Neural cell (in vitro differentiated cells): ENCODE measurements around the gene MYO3B. TPM values are rescaled to one million over a fixed set of nuclear protein-coding genes. Genes with fewer than 3 reads are reported as not detected.

Experiments
- H2AFZ ChIP-seq: fragments of 200-600, 300-800 bp; sonication (generic), shearing (Covaris generic); 2 replicates; pipeline ENCODE4 v1.6.0; 2014; ENCODE audit warnings: low read depth, mild to moderate bottlenecking, antibody characterized with exemption, low read length, moderate library complexity
- H3F3A ChIP-seq: fragments of 200-600 bp; shearing (Covaris generic); 2 replicates; pipeline ENCODE4 v1.6.1; 2016; ENCODE audit warnings: mild to moderate bottlenecking, moderate library complexity, mixed read lengths, antibody characterized with exemption, low read length; ENCODE audit not compliant: insufficient read depth, poor library complexity, severe bottlenecking
- H3K27ac ChIP-seq: fragments of 200-600, 300-800 bp; sonication (generic), shearing (Covaris generic); 2 replicates; pipeline ENCODE4 v1.5.1; 2014; ENCODE audit warnings: mild to moderate bottlenecking, low read length, moderate library complexity
- H3K27me3 ChIP-seq: fragments of 300-800, 200-600 bp; sonication (generic), shearing (Covaris generic); 2 replicates; pipeline ENCODE4 v1.6.0; 2014; ENCODE audit warnings: mild to moderate bottlenecking, low read depth, low read length, moderate library complexity; ENCODE audit not compliant: insufficient read depth
- H3K36me3 ChIP-seq: fragments of 300-800, 200-600 bp; sonication (generic), shearing (Covaris generic); 2 replicates; pipeline ENCODE4 v1.5.1; 2014; ENCODE audit warnings: mild to moderate bottlenecking, antibody characterized with exemption, low read length, moderate library complexity; ENCODE audit not compliant: insufficient read depth
- H3K4me2 ChIP-seq: fragments of 300-800, 200-600 bp; sonication (generic), shearing (Covaris generic); 2 replicates; pipeline ENCODE4 v1.6.0; 2014; ENCODE audit warnings: mild to moderate bottlenecking, low read length
- H3K4me3 ChIP-seq: fragments of 300-800, 200-600 bp; sonication (generic), shearing (Covaris generic); 2 replicates; pipeline ENCODE4 v1.5.1; 2014; ENCODE audit warnings: mild to moderate bottlenecking, low read length, moderate library complexity
- H3K79me2 ChIP-seq: fragments of 200-600 bp; shearing (Covaris generic); replicated peaks from 2 replicates; pipeline ENCODE4 v1.6.0; 2014; ENCODE audit warnings: mild to moderate bottlenecking, low read length, moderate library complexity; ENCODE audit not compliant: insufficient read depth
- H3K9ac ChIP-seq: fragments of 300-800, 200-600 bp; sonication (generic), shearing (Covaris generic); 2 replicates; pipeline ENCODE4 v1.6.1; 2016; ENCODE audit warnings: mild to moderate bottlenecking, low read length, mixed read lengths
- H3K9me2 ChIP-seq: fragments of 200-600 bp; shearing (Covaris generic); 2 replicates; pipeline ENCODE4 v1.6.1; 2016; ENCODE audit warnings: mild to moderate bottlenecking, low read length, mixed read lengths; ENCODE audit not compliant: insufficient read depth
- H3K9me3 ChIP-seq: fragments of 200-600, 300-800 bp; sonication (generic), shearing (Covaris generic); 2 replicates; pipeline ENCODE4 v1.6.1; 2016; ENCODE audit warnings: mild to moderate bottlenecking, mixed run types, low read length, moderate library complexity, mixed read lengths
- H4K20me1 ChIP-seq: fragments of 200-600 bp; shearing (Covaris generic); 2 replicates; pipeline ENCODE4 v1.6.1; 2016; ENCODE audit warnings: mild to moderate bottlenecking, mixed run types; ENCODE audit not compliant: insufficient read depth
- EP300 ChIP-seq: fragments of 450-650 bp; conservative IDR thresholded peaks from 2 replicates; pipeline ENCODE4 v1.6.1; 2014; ENCODE audit warnings: antibody characterized with exemption, mild to moderate bottlenecking, moderate library complexity; ENCODE audit not compliant: poor library complexity, severe bottlenecking
- EZH2 ChIP-seq: fragments of 200-600, 300-800 bp; shearing (Covaris generic), sonication (generic); IDR thresholded peaks from 2 replicates; pipeline ENCODE4 v1.6.1; 2014; ENCODE audit warnings: antibody characterized with exemption, low read length, borderline replicate concordance, mild to moderate bottlenecking; ENCODE audit not compliant: insufficient read depth, poor library complexity, severe bottlenecking
- MXI1 ChIP-seq: fragments of 450-650 bp; conservative IDR thresholded peaks from 2 replicates; pipeline ENCODE4 v1.6.1; 2014; ENCODE audit warnings: antibody characterized with exemption, mild to moderate bottlenecking; ENCODE audit not compliant: poor library complexity, severe bottlenecking
- POLR2AphosphoS5 ChIP-seq: IDR thresholded peaks from 2 replicates; pipeline ENCODE4 v1.6.1; 2012
- RAD21 ChIP-seq: fragments of 450-650 bp; conservative IDR thresholded peaks from 2 replicates; pipeline ENCODE4 v1.6.1; 2014; ENCODE audit warnings: antibody characterized with exemption, mild to moderate bottlenecking, moderate library complexity
- REST ChIP-seq: IDR thresholded peaks from 2 replicates; pipeline ENCODE4 v1.6.1; 2012; ENCODE audit warnings: borderline replicate concordance
- SMC3 ChIP-seq: fragments of 450-650 bp; conservative IDR thresholded peaks from 2 replicates; pipeline ENCODE4 v1.6.1; 2014; ENCODE audit warnings: antibody characterized with exemption, mild to moderate bottlenecking, moderate library complexity; ENCODE audit not compliant: poor library complexity
- TAF1 ChIP-seq: IDR thresholded peaks from 2 replicates; pipeline ENCODE4 v1.6.1; 2012; ENCODE audit warnings: low read depth
- polyA plus RNA-seq: library from polyadenylated mRNA; depleted of rRNA; stranded (reverse); fragments of >200 nt; gene quantifications from 2 replicates; pipeline ENCODE4 v1.2.3, GENCODE V29; 2014
- TF ChIP-seq, protein P1 (sequence below): fragments of 450-650 bp; IDR thresholded peaks from 2 replicates; pipeline ENCODE4 v1.5.1; 2014; ENCODE audit warnings: antibody characterized with exemption, mild to moderate bottlenecking, moderate library complexity; ENCODE audit not compliant: poor library complexity, severe bottlenecking

The MYO3B gene
- polyA plus RNA-seq, 1 donor from 2014 or later = 0.11 TPM

DNA sequence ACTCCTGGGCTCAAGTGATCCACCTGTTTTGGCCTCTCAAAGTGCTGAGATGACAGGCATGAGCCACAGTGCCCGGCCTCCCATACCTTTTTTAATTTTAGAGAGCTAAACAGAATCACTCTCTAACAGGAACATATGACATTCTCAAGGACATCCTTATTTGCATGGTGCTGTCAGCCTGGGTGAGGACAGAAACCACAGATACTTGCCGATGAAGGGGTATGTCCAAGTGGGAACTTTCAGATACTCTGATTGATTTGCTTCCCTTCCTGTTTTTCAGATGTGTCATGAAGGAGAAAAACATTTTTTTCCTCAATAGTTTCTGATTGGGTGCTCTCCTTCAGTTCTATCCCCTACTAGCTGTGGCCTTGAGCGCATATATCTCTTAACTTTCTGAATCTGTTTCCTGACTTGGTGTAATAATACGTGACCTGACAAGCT is 49.6 kb downstream of the MYO3B start:
- H3K4me2 ChIP-seq = no peak overlapping the region
- H3K27me3 ChIP-seq = no peaks in the 10 kb centered on the region
- H2AFZ ChIP-seq = no peak overlapping the region
- no peaks in the 10 kb centered on the region for H3K79me2 ChIP-seq
- TF ChIP-seq REST = no peak
- no peak for TF ChIP-seq MXI1
- no peak for TF ChIP-seq EZH2
- TF ChIP-seq POLR2AphosphoS5 = no peak
- no peak for TF ChIP-seq TAF1
- no peak for TF ChIP-seq EP300
- TF ChIP-seq, protein P1, sequence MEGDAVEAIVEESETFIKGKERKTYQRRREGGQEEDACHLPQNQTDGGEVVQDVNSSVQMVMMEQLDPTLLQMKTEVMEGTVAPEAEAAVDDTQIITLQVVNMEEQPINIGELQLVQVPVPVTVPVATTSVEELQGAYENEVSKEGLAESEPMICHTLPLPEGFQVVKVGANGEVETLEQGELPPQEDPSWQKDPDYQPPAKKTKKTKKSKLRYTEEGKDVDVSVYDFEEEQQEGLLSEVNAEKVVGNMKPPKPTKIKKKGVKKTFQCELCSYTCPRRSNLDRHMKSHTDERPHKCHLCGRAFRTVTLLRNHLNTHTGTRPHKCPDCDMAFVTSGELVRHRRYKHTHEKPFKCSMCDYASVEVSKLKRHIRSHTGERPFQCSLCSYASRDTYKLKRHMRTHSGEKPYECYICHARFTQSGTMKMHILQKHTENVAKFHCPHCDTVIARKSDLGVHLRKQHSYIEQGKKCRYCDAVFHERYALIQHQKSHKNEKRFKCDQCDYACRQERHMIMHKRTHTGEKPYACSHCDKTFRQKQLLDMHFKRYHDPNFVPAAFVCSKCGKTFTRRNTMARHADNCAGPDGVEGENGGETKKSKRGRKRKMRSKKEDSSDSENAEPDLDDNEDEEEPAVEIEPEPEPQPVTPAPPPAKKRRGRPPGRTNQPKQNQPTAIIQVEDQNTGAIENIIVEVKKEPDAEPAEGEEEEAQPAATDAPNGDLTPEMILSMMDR = no peak
- TF ChIP-seq SMC3 = no peak
- no peak for TF ChIP-seq RAD21
- no peaks in the 10 kb centered on the region for H4K20me1 ChIP-seq
- H3F3A ChIP-seq = no peaks in the 10 kb centered on the region
- H3K27ac ChIP-seq = no peak overlapping the region
- H3K9ac ChIP-seq = no peak overlapping the region
- H3K36me3 ChIP-seq = no peaks in the 10 kb centered on the region
- H3K4me3 ChIP-seq = no peak overlapping the region
- H3K9me3 ChIP-seq = no peaks in the 10 kb centered on the region
- H3K9me2 ChIP-seq = no peaks in the 10 kb centered on the region

DNA sequence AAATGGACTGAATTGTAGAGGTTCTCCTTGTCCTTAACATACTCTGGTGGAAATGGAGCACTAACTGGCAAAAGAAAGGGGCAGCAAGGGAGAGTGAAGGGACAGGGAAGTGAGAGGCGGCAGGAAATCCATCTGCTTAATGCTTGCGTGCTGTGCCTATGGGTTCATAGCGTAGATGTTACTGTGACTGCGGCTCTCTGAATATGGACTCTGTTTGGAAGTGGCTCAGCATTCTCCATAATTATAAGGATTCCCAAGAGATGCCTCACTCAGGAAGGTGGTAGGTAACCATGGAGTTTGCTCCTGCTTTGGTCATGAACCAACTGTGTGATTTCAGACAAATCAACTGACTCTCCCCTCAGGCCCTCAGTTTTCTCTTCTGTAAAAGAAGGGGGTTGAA is 50.0 kb downstream of the MYO3B start:
- Histone ChIP-seq H3F3A (no peaks in the 10 kb centered on the region), H3K36me3 (no peaks in the 10 kb centered on the region), H2AFZ (no peak overlapping the region), H3K4me3 (no peak overlapping the region), H3K79me2 (no peaks in the 10 kb centered on the region), H3K9me2 (no peaks in the 10 kb centered on the region), H3K9me3 (no peaks in the 10 kb centered on the region), H3K4me2 (no peak overlapping the region), H3K9ac (no peak overlapping the region), H4K20me1 (no peaks in the 10 kb centered on the region), H3K27ac (no peak overlapping the region), H3K27me3 (no peaks in the 10 kb centered on the region)
- TF ChIP-seq EP300 (no peak), EZH2 (no peak), TAF1 (no peak), REST (no peak), MXI1 (no peak), SMC3 (no peak), POLR2AphosphoS5 (no peak), RAD21 (no peak)
- TF ChIP-seq, protein P1 = no peak
